H4 (cell line): ENCODE data around the gene CD248. TPM values are rescaled to one million over a fixed set of nuclear protein-coding genes. Genes with fewer than 3 reads are reported as not detected.
"Not testable (repeated sequence)": the region's sequence is repeated elsewhere in the genome, so short reads cannot be mapped to it uniquely, and the experiment has no call there.

Experiments used
- DNase-seq: peaks from one replicate; pipeline ENCODE4 v3.0.0-alpha.2; 2015; ENCODE audit warnings: low spot score
- total RNA-seq: library from RNA; depleted of rRNA; stranded (reverse); fragments of >200 nt; shearing (Covaris generic); gene quantifications from 2 replicates; pipeline ENCODE4 v1.2.3, GENCODE V29; 2014

Gene CD248
- total RNA-seq, 1 experiment from 2014 or later, result not detected

DNA sequence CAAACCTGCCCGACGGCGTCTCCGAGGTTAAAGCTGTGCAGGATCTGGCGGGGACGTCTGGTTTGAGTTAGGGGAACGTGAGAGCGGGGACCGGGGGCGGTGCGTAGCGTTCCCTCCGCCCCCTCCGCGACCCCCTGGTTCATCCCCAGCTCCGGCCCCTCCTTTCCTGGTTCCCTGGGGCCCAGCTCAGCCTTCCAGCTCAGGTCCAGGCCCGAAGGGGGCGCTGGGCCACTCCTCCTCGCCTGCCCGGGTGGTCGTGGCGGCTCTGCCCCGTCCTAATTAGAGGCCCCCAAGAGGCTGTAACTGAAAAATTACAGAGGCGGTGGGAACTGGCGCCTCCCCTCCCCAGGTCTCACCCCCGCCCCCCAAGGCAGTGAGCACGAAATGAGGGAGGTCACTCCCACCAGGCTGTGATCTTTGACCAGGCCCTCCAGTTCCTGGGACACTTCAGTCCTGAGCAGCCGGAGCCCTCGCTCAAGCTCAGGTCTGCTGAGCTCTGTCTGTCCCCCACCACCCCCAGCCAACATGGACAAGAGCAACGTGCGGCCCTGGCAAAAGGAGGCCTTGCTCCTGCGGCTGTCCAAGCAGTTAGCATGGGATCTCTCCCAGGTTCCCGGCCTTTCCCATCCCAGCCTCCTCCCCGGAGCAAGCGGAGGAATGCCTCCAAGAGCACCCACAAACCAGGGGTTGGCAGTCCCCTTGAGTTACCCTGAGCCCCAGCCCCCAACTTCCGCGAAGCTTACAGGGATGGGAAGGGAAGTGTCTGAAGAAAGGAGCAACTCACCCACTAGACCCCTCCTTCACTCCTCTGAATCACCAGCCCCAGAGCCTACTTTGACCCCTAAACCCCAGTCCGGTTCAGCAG lies 3.3 kb downstream of the CD248 start:
- DNase-seq, result no peak

DNA sequence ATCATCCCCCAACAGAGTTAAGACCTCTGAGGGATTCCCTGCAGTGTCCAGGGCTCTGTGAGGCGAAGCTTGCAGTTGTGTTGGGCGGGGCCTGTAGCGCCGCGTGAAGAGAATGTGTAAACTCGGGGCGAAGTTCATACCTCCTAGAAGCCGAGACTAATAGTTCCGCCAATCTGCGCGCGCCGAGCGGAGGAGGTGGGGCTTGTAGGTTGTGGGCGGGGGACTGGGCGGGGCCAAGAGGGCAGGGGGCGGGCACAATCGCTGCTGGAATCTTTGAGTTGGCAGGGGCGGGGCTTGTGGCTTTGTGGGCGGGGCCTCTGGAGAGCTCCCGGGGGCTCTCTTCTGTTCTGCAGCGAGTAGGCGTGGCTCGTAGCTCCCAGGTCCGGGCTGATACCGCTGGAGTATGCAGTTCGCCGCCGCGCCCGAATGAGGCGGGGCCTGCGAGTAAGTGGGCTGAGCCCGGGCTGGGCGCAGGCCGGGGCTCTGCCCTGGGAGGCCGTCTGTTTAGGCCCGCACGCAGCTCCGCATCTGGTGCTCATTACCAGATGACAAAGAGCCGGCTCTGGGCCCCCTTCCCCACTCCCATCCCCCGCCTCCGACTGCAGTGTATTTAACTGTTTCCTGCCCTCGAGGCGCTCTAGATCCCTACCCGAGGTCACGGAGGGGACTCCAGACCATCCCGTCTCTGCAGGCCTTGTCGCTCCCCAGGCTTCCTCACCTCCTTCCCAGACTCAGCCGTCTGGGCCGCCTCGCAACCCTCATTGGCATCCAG lies 4.1 kb downstream of the CD248 start:
- DNase-seq, result peak; percentile 98

DNA sequence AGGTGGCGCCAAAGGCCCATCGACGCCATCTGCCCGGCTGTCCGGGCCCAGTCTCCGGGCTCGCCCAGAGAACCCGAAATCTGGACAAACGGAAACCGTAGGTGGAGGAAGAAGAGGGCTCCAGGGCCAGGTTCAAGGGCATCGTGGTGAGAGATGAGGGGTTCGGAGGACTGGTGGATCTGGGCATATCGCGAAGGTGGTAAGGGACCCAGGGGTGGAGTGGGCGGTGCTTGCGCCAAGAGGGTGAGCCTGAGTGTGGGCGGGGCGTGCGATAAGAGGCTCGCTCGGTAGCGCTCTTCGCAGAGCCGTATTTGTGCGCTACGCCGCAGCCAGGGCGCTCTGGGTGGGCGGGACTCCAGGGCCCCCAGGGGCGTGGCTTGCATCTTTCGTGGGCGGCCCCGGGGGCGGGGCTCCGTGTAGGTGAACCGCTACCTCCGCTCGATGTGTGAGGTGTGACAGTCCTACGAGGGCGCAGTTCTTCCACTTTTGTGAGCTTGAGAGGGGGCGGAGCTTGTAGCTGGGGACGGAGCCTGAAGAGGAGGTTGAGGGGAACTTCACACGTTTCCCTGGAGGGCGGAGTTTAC lies 4.8 kb downstream of the CD248 start:
- peak; percentile 82 for DNase-seq

DNA sequence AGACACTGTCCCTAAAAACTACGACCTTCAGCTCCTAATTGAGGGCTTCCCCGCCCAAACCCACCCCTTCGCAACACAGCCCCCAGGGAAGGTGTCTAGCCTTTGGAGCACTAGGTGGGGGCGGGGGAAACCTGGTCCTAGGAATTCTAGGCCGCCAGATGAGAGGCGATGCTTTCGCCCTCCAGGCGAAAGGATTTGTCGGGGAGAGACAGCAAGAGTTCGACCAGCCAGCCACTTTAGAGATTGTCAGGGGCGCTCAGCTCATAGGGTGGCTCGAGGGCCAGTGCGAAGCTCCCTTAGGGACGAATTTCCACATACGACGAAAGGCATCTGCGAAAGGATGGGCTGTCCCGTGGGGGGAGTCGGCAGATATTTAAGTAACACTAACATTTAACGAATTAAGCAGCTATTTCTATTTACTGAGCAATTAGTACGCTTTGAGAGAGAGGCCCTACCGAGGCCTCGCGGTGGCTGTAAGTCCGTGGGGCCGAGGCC lies 5.3 kb downstream of the CD248 start:
- DNase-seq, result no peak

DNA sequence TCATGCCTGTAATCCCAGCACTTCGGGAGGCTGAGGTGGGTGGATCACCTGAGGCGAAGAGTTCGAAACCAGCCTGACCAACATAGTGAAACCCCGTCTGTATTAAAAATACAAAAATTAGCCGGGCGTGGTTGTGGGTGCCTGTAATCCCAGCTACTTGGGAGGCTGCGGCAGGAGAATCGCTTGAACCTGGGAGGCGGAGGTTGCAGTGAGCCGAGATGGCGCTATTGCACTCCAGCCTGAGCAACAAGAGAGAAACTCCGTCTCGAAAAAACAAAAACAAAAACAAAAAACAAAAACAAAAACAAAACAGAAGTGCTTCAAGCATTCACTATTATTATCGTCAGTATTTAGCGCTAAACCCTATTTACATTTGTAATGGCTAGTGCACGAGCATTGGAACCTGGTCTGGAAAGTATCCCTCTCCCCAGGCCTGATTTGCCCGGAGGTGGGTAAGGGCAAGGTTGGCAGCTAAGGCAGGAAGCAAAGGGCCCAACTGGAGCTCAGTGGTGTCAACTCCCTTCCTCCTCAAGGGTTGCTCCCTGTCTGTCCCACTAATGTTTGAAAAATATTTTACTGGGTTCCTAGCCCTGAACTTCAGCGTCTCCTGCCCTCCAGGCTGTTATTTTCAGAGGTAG lies 5.9 kb downstream of the CD248 start:
- DNase-seq, result not testable (repeated sequence)

GRCh38 chr11:66310324-66310723 lies 6.5 kb downstream of the CD248 start:
- no peak for DNase-seq

DNA sequence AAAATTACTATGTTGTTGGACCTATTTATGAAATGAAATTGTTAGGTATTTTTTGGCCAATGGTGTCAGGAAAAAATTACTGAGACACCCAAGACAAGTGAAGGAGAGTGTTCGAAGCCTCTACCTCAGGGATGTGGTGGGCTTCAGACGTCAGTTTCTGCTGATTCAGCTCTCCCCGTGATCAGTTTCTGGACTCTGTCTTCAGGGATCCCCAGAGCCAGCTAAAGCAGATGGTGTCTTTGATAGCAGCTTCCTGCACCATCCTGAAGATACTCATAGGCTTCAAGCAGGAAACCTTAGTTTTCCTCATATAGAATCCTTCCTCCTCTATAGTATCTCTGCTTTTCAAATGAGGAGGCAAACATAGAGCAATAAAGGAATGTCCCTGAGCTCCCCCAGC lies 7.4 kb downstream of the CD248 start:
- DNase-seq, result no peak

DNA sequence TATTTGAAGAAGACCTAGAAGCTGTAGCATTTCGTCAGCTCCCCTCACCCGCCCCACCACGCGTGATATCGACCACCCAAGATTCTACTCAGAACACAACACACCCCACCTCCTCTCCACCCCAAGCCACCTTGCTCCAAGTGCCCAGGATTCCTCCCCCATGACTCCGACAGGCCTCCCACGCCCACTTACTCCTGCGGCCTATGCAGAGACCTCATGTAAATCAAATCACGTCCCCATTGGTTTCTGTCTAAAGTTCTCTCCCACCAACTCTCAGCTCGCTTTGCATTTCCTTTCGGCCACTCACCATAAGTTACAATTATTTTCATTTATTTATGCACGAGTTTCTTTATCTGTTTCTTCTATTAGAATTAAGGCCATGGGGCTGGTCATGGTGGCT lies 14.2 kb downstream of the CD248 start:
- no peak for DNase-seq

GRCh38 chr11:66299186-66299585 lies 17.7 kb downstream of the CD248 start:
- DNase-seq, result no peak

- DNase-seq, result no peak
These were observed 19.2 kb downstream of the CD248 start for GRCh38 chr11:66297610-66298009.

DNA sequence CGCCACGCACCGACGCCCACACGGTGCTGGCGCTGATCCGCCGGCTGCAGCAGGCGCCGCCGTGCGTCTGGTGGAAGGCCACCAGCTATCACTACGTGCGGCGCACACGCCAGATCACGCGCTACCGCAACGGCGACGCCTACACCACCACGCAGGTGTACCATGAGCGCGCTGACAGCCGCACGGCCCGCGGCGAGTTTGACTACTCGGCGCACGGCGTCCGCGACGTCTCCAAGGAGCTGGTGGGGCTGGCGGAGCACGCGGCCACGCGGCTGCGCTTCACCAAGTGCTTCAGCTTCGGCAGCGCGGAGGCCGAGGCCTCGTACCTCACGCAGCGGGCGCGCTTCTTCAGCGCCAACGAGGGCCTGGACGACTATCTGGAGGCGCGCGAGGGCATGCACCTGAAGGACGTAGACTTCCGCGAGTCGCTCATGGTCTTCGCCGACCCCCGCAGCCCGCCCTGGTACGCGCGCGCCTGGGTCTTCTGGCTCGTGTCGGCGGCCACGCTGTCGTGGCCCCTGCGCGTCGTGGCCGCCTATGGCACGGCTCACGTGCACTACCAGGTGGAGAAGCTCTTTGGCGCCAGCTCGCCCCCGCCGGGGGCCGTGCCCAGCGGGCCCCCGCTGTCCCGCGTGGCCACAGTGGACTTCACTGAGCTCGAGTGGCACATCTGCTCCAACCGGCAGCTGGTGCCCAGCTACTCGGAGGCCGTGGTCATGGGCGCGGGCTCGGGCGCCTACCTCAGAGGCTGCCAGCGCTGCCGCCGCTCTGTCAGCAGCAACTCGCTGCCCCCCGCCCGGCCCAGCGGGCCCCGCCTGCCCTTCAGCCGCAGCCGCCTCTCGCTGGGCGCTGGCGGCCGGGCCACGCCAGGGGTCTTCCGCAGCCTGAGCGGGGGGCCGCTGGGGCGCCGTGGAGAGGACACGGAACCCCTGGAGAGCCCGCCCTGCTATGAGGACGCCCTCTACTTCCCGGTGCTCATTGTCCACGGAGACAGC lies 21.9 kb downstream of the CD248 start:
- DNase-seq, result no peak

DNA sequence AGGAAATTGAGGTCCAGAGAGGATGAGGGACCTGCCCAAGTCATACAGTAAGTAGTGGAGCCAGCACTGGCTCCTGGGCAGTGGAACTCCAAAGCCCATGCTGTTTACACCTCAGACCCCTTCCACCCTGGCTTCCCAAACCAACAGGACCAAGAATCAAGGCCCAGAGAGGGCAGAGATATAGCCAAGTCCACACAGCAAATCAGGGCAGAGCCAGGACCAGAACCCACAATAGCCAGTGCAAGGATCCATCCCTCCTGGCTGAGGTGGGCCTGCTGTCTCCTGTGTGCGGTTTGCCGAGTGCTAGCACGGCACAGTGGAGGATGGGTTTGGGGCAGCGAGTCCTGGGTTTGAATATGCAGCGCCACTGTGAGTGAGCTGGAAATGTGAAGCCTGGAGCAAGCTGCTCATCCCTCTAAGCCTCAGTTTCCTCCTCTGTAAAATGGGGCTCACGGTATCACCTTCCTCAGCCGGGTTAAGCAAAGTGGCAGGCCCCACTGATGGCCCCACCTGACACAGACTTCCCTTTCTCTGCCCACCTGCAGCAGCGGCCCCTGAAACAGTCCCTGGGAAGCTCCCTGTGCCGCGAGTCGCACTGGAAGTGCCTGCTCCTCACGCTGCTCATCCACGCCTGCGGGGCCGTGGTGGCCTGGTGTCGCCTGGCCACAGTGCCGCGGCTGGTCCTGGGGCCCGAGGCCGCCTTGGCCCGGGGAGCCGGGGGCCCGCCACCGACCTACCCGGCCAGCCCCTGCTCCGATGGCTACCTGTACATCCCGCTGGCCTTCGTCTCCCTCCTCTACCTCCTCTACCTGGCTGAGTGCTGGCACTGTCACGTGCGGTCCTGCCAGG lies 22.8 kb downstream of the CD248 start:
- DNase-seq, result no peak

GRCh38 chr11:66293352-66293751 lies 23.5 kb downstream of the CD248 start:
- DNase-seq, result no peak

- no peak for DNase-seq
These were observed 24.1 kb downstream of the CD248 start for GRCh38 chr11:66292543-66293332.

GRCh38 chr11:66291706-66292542 lies 24.9 kb downstream of the CD248 start, which contains the start of gene TMEM151A:
Gene TMEM151A (plus strand): TSS chr11:66291894. CDS start chr11:66292014, 120 bp downstream.
- DNase-seq, result no peak

GRCh38 chr11:66291303-66291705 lies 25.5 kb downstream of the CD248 start:
- DNase-seq, result no peak

DNA sequence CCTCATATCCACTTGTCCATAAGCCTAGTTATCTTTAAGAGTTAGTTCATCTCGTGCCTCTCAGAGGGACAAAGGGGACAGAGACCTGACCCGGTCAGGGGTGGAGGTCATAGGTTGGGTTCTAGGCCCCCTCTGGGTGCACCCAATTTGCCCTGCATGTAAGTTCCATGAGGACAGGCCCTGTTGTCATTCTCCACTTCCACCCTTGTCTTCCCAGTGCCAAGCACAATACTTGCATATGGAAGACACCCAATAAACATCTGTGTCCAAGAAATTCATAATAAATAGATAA lies 26.6 kb downstream of the CD248 start:
- no peak for DNase-seq
